ENCODE data around the gene TF.

TF gene

DNA sequence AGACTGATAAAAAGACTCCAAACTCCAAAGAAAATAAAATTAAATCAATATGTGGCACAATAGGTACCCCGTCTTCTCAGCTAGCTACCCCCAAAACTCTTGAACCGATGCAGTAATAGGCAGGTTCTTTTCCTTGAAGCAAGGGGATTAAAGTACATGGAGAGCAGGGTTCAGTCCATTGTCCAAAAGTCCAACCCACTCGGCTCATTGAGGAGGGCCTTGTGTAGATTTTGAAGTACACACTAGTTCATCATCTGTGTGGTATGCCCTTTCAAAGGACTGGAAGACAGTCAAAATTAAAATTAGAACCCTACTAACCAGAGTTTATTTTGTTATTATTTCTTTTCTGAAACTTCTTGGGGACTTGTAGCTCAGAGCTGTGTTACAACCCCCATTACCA lies 23.3 kb downstream of the TF start:
- Mint-ChIP-seq H3K27me3 (ENCODE audit: low read depth) (no peaks in the 10 kb centered on the region), H3K4me1 (peaks cover 6% of the 10 kb centered on the region), H3K27ac (no peak overlapping the region), H3K9me3 (no peaks in the 10 kb centered on the region), H3K36me3 (ENCODE audit: low read depth) (no peaks in the 10 kb centered on the region), H3K4me3 (no peak overlapping the region)
- TF ChIP-seq, protein P1, sequence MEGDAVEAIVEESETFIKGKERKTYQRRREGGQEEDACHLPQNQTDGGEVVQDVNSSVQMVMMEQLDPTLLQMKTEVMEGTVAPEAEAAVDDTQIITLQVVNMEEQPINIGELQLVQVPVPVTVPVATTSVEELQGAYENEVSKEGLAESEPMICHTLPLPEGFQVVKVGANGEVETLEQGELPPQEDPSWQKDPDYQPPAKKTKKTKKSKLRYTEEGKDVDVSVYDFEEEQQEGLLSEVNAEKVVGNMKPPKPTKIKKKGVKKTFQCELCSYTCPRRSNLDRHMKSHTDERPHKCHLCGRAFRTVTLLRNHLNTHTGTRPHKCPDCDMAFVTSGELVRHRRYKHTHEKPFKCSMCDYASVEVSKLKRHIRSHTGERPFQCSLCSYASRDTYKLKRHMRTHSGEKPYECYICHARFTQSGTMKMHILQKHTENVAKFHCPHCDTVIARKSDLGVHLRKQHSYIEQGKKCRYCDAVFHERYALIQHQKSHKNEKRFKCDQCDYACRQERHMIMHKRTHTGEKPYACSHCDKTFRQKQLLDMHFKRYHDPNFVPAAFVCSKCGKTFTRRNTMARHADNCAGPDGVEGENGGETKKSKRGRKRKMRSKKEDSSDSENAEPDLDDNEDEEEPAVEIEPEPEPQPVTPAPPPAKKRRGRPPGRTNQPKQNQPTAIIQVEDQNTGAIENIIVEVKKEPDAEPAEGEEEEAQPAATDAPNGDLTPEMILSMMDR (IDR thresholded peaks at IDR 0.05; ENCODE audit: unreplicated experiment in 3 of 3): no peak

DNA sequence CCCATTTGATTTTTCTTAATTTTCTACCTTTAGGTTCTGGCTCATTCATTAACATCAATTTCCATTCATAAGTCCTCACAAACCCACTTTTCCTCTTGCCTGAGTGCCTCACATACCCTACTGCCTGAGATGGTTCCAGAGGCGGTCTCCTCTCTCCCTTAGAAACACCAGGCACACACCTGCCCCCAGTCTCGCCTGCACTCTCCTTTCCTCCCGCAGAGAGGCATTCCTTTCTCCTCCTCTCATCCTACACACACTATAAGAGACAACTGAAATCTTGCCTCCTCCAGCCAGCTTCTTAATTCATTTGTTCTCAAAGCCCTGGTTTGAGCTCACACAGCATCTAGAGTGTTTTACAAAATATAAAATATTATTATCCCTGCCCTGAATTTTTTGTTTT lies 27.5 kb downstream of the TF start:
- no peaks in the 10 kb centered on the region for H3K4me1 Mint-ChIP-seq
- no peak overlapping the region for H3K4me3 Mint-ChIP-seq
- no peaks in the 10 kb centered on the region for H3K36me3 Mint-ChIP-seq (ENCODE audit: low read depth)
- H3K27ac Mint-ChIP-seq: no peak overlapping the region
- TF ChIP-seq, protein P1 (IDR thresholded peaks at IDR 0.05; ENCODE audit: unreplicated experiment in 3 of 3): no peak
- no peaks in the 10 kb centered on the region for H3K9me3 Mint-ChIP-seq
- H3K27me3 Mint-ChIP-seq (ENCODE audit: low read depth): peaks cover 4% of the 10 kb centered on the region

DNA sequence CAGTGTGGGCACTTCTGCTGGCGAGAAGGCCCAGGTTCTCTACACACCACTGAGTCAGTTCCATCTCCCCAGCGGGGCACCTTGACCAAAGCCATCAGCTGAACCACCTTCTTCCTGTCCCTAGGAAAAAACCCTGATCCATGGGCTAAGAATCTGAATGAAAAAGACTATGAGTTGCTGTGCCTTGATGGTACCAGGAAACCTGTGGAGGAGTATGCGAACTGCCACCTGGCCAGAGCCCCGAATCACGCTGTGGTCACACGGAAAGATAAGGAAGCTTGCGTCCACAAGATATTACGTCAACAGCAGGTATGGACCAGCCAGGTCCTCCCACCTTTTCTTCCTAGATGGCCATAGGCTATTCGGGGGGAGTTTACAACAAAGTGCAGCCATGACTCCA lies 29.1 kb downstream of the TF start:
- TF ChIP-seq, protein P1 (IDR thresholded peaks at IDR 0.05; ENCODE audit: unreplicated experiment in 3 of 3): no peak
- Mint-ChIP-seq H3K9me3 (no peaks in the 10 kb centered on the region), H3K27me3 (ENCODE audit: low read depth) (peaks cover 15% of the 10 kb centered on the region), H3K36me3 (ENCODE audit: low read depth) (no peaks in the 10 kb centered on the region), H3K4me1 (no peaks in the 10 kb centered on the region), H3K4me3 (no peak overlapping the region), H3K27ac (no peak overlapping the region)

DNA sequence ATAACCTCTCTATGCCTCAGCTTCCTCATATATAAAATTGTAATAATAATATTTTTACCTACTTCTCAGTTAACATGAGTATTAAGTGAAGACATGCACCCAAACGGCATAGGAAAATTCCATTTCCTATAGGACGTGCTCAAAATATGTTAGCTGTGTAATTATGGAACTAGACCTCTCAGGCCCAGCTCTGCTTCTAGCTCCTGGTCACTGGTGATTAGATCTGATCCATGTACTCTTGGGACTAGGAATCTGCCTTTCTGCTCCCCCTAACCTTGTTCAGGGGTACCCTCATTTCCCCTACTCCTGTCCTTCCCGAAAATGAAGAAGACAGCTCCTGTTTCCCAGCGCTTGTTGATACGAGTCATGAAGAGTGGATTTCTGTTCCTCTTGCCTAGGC lies 29.6 kb downstream of the TF start:
- Mint-ChIP-seq H3K27me3 (ENCODE audit: low read depth) (peaks cover 15% of the 10 kb centered on the region), H3K36me3 (ENCODE audit: low read depth) (no peaks in the 10 kb centered on the region), H3K4me3 (no peak overlapping the region), H3K27ac (no peak overlapping the region), H3K9me3 (no peaks in the 10 kb centered on the region), H3K4me1 (no peaks in the 10 kb centered on the region)
- TF ChIP-seq, protein P1 (IDR thresholded peaks at IDR 0.05; ENCODE audit: unreplicated experiment in 3 of 3): no peak

DNA sequence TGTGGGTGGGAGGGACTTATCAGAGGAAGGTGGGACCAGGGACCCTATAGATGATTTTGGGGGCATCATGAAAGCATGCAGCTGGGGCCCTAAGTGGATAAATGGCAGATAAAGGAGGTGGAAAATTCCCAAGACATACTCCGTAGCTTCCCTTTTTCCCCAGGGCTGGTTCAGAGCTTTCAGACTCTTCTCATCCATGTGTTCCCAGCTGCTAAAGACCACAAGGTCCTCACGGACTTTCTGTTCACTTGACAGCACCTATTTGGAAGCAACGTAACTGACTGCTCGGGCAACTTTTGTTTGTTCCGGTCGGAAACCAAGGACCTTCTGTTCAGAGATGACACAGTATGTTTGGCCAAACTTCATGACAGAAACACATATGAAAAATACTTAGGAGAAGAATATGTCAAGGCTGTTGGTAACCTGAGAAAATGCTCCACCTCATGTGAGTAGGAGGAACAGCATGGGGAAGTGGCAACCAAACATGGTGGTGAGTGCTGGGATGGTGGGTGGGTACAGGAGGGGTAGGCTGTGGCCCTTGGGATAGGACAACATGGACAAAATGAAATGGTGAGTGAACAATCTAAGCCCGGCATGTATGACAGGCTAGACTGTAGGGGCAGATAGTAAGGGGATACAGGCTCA lies 30.7 kb downstream of the TF start:
- H3K9me3 Mint-ChIP-seq: no peaks in the 10 kb centered on the region
- no peak overlapping the region for H3K4me3 Mint-ChIP-seq
- H3K27me3 Mint-ChIP-seq (ENCODE audit: low read depth): peaks cover 15% of the 10 kb centered on the region
- H3K36me3 Mint-ChIP-seq (ENCODE audit: low read depth): no peaks in the 10 kb centered on the region
- TF ChIP-seq, protein P1 (IDR thresholded peaks at IDR 0.05; ENCODE audit: unreplicated experiment in 3 of 3): no peak
- no peaks in the 10 kb centered on the region for H3K4me1 Mint-ChIP-seq
- H3K27ac Mint-ChIP-seq: no peak overlapping the region

DNA sequence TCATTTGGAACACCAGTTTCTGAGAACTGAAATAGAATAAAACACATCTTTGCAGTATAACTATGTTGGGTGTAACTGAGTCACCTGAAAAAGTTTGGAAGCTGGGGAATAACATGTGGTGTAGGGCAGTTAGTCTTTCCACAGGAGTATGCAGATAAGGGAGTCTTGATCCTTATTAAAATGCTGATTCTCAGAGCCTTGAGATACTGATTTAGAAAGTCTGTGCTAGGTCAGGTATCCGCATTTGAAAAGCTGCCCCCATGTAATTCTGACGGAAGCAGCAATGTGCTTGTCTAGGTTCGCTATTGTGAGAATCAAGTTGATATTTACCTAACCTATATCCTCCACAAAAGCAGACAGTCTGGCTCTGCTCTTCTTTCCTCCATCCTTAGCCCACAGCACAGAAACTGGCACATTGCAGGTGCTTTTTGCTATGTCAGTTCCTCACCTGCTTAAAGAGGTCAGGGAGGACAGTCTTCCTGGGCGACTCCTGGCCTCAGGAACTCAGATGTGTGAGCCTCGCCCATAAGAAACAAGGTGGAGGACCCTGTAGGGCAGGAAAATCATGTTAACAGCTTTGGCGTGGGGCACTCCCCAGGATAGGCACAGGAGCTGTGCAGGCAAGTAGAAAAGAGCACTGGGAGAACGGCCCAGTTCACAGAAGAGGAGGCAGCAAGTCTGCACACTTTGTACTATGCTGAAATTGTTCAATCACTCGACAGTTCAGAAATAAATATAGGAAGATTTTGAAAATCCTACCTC lies 31.8 kb downstream of the TF start:
- Mint-ChIP-seq H3K9me3 (no peaks in the 10 kb centered on the region), H3K4me1 (no peaks in the 10 kb centered on the region), H3K27me3 (ENCODE audit: low read depth) (peaks cover 15% of the 10 kb centered on the region), H3K4me3 (no peak overlapping the region), H3K36me3 (ENCODE audit: low read depth) (no peaks in the 10 kb centered on the region), H3K27ac (no peak overlapping the region)
- TF ChIP-seq, protein P1 (IDR thresholded peaks at IDR 0.05; ENCODE audit: unreplicated experiment in 3 of 3): no peak

Measured in nephron (organoid).